Astrocyte of the cerebellum (primary cell): Measurements from ENCODE around the gene USP53.
A peak's percentile ranks its signal among the peaks of the same experiment; 100 is the strongest.

Source experiments
- DNase-seq: peaks from one replicate; pipeline ENCODE4 v3.0.0-alpha.2; 2011; ENCODE audit warnings: low read depth
- H3K4me3 ChIP-seq: 2 replicates; pipeline ENCODE4 v1.5.1; 2011; ENCODE audit warnings: mild to moderate bottlenecking, low read depth, low read length, moderate library complexity
- in situ Hi-C: cut with HindIII; loops from 2 replicates; pipeline ENCODE4 v1.10.0; 2017; ENCODE audit warnings: low sequenced_read_pairs
- TF ChIP-seq, protein P1 (sequence below): IDR thresholded peaks from 2 replicates; pipeline ENCODE4 v1.5.1; 2012; ENCODE audit warnings: low read length, low read depth, moderate library complexity, mild to moderate bottlenecking; ENCODE audit errors: missing control alignments

The USP53 gene

DNA sequence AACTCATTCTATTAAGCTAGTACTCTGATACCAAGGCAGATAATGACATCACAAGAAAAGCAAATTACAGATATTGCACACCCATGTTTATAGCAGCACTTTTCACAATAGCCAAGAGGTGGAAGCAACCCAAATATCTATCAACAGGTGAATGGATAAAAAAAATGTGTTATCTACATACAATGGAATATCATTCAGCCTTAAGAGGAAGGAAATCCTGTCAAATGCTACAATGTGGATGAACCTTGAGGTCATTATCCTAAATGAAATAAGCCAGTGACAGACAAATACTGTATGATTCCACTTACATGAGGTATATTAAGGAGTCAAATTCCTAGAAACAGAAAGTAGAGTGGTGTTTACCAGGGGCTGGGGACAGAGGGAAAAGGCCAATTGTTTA lies 95.1 kb downstream of the USP53 start:
- DNase-seq = no peak
- H3K4me3 ChIP-seq = no peak overlapping the region
- in situ Hi-C loops = no loop called here
- TF ChIP-seq, protein P1, sequence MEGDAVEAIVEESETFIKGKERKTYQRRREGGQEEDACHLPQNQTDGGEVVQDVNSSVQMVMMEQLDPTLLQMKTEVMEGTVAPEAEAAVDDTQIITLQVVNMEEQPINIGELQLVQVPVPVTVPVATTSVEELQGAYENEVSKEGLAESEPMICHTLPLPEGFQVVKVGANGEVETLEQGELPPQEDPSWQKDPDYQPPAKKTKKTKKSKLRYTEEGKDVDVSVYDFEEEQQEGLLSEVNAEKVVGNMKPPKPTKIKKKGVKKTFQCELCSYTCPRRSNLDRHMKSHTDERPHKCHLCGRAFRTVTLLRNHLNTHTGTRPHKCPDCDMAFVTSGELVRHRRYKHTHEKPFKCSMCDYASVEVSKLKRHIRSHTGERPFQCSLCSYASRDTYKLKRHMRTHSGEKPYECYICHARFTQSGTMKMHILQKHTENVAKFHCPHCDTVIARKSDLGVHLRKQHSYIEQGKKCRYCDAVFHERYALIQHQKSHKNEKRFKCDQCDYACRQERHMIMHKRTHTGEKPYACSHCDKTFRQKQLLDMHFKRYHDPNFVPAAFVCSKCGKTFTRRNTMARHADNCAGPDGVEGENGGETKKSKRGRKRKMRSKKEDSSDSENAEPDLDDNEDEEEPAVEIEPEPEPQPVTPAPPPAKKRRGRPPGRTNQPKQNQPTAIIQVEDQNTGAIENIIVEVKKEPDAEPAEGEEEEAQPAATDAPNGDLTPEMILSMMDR = no peak

DNA sequence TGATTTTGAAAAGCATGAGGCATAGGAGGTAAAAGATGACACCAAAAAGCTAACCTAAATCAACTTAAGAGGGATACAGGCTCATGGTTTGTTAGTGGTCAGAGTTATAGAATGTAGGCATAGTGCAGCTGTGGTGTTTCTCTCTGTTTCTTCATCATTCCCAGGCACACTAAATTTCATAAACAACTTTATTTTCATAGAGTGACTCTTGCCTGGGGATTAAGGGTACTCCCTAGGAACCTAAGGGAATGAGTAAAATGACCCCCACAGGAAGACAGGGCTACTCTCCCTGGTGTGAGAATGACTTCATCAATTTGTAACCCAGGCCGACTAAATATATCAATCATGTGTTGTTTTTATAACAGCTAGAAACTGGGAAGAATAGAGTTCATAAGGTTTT lies 98.3 kb downstream of the USP53 start:
- no peak overlapping the region for H3K4me3 ChIP-seq
- no peak for DNase-seq
- TF ChIP-seq, protein P1 = no peak
- in situ Hi-C loops = no loop called here

- H3K4me3 ChIP-seq = no peak overlapping the region
- DNase-seq = no peak
- in situ Hi-C loops = no loop called here
- TF ChIP-seq, protein P1 = no peak
These were observed 100.7 kb downstream of the USP53 start for GRCh38 chr4:119313237-119313636.

GRCh38 chr4:119314356-119314755 lies 101.8 kb downstream of the USP53 start:
- no peak overlapping the region for H3K4me3 ChIP-seq
- TF ChIP-seq, protein P1 = peak; percentile 54
- DNase-seq = peak; percentile 29
- in situ Hi-C loops = no loop called here

GRCh38 chr4:119315036-119315435 lies 102.5 kb downstream of the USP53 start:
- DNase-seq = no peak
- TF ChIP-seq, protein P1 = no peak
- no peak overlapping the region for H3K4me3 ChIP-seq
- in situ Hi-C loops = no loop called here

- no peak overlapping the region for H3K4me3 ChIP-seq
- TF ChIP-seq, protein P1 = no peak
- in situ Hi-C loops = no loop called here
- DNase-seq = no peak
These were observed 105.5 kb downstream of the USP53 start for GRCh38 chr4:119317990-119318389.
